NCI-H1436 treated with DMSO at 0.1 percent for 48 hours (cell line): Measurements from ENCODE around the gene XRCC5.

Experiments
- DNase-seq: peaks from one replicate; lab custom pipeline; 2025; lab: John Stamatoyannopoulos, UW

XRCC5 gene

DNA sequence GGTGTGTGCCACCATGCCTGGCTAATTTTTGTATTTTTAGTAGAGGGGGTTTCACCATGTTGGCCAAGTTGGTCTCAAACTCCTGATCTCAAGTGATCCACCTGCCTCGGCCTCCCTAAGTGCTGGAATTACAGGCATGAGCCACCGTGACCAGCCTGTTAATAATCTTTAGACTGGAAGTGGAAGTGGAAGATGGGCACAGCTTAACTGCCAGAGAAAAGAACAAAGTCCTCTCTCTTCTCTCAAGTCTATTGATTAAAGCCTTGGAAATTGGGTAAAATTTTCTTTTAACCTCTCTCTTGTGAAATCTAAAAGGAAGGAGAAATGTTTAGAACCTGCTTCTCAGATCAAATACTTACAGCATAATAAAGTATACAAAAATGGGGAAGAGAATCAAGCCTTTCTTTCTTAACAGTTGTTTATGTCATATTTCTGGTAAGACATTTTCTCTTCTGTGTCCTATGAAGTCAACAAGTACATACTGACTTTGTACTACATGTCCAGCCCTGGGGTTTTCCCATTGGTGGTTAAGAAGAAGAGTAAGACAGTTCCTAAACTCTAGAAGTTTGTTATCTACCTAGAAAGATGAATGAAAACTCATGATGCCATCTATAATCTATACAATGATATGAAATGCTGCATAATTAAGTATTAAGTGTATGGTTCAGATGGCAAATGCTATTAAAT, 22.8 kb upstream of the XRCC5 start:
- DNase-seq: no peak

- no peak for DNase-seq
Observed at GRCh38 chr2:216090369-216090786, 18.8 kb upstream of the XRCC5 start.

DNA sequence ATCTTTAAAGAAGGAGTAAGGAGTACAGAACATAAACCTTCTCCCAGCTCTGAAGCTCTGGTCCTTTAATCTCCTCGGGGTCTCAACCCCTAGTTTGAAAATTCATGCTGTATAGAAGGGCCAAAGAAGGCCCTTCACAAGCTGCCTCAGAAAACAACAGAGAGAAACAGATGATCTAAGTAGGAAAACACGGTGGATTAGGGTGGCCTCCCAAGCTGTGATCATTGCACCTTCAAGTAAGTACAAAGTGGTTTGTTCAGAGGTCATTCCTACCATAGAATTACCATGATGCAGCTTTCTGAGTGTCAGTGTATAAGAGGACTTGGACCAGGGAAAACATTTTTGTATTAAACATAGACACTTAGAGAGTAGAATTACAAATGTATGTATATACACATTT, 16.5 kb upstream of the XRCC5 start:
- no peak for DNase-seq

- DNase-seq: no peak
Observed at GRCh38 chr2:216094701-216095100, 14.4 kb upstream of the XRCC5 start.

DNA sequence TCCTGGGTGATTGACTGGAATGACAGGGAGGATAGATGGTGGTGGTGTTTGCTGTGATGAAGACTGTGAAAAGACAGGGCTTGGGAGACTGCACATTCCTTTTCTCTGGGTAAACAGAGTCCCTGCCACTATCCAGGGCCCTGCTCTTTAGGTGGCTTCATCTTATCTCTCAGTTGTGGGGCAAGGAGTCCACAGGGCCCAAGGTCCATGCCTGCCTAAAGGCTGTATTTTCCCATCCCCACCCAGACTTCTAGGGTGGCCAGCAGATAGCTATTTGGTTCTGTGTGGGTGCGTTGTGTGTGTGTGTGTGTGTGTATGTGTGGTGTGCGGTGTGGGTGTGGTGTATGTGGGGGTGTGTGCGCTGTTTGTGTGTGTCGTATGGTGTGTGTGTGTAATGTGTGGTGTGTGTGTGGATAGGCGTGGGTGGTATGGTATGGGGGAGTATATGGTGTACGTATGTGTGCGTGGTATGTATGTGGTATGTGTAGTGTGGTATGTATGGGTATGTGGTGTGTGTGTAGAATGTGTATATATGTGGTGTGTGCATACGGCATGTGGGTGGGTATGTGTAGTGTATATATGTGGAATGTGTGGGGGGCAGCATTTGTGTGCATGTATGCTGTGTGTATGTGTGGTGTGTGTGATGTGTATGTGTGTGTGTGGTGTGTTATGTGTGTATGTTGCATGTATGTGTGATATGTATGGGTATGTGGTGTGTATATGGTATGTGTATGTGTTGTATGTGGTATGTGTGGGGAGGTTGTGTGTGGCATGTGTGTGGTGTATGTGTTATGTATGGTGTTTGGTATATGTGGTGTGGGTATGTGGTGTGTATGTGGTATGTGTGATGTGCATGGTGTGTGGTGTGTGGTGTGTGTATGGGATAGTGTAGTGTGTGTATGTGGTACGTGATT, 10.5 kb upstream of the XRCC5 start:
- no peak for DNase-seq

DNA sequence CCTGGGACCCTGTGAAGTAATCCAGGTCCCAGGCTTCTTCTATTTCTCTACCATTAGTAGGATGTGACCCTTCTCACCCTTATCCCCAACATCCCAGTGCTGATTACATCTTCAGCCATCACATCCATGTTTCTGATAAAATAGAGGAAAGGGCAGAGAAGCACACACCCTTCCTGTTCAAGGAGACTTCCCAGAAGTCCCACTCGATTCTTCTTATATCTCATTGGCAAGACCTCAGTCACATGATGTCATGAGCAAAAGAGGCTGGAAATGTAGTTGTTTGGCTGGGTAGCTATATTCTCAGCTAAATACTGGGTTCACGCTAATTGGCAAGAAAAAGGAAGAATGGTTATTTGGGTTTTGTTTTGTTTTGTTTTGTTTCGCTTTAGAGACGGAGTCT, 8.0 kb upstream of the XRCC5 start:
- no peak for DNase-seq

GRCh38 chr2:216103213-216103612, 5.9 kb upstream of the XRCC5 start:
- no peak for DNase-seq

- DNase-seq: no peak
Observed at GRCh38 chr2:216104691-216105090, 4.5 kb upstream of the XRCC5 start.

DNA sequence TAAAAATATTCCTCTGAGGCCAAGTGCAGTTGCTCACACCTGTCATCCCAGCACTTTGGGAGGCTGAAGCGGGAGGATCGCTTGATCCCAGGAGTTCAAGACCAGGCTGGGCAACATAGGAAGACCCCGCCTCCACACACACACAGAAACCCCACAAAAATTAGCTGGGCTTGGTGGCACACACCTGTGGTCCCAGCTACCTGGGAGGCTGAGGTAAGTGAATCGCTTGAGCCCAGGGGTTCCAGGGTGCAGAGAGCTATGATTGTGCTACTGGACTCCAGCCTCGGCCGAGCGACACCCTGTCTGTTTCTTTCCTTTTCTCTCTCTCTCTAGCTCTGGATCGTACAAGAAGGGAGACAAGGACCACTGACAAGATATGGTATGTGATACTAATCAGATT, 1.8 kb upstream of the XRCC5 start:
- DNase-seq: no peak

- DNase-seq: no peak
Observed at GRCh38 chr2:216107760-216108159, 1.4 kb upstream of the XRCC5 start.

- DNase-seq: no peak
Observed at GRCh38 chr2:216108310-216108966, 710 bp upstream of the XRCC5 start.

GRCh38 chr2:216109962-216110614, 940 bp downstream of the XRCC5 start:
- no peak for DNase-seq

DNA sequence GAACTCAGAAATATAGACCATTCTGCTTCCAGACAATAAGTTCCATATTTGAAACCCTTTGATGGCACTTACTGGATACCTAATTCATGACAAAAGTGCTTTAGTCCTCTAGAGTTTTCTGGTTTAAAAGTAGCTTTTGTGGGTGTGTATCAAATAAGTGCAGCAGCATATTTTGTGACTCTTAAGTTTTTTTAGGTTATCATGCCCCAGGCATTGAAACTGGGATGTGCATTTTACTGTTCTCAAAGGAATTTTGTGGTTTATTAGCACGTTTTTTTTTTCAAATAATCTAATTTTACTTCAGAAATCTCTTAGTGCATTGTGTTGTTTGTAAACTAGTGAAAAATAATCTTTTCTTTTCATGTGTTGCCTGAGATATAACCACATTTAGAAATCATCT, 1.5 kb downstream of the XRCC5 start:
- no peak for DNase-seq

GRCh38 chr2:216111122-216111521, 2.0 kb downstream of the XRCC5 start:
- DNase-seq: no peak

GRCh38 chr2:216112926-216113325, 3.8 kb downstream of the XRCC5 start:
- DNase-seq: no peak

GRCh38 chr2:216113572-216113971, 4.4 kb downstream of the XRCC5 start:
- DNase-seq: no peak

DNA sequence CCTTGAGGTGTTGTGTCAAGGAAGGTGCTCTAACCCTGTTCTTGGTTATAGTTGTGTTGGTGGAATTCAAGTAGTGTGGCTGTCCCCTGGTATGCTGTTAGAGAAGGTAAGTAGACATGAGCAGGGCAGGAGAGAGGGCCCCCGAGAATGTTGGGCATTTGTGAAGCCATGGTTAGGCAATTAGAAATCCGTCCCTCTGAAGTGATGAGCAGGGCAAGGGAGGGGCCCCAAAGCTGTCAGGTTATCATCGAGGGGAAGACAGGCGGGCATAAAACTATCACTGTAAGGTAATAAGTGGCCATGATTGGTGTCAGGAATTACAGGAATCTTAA, 5.2 kb downstream of the XRCC5 start:
- no peak for DNase-seq

- peak; percentile 97 for DNase-seq
Observed at GRCh38 chr2:216114714-216115531, 5.8 kb downstream of the XRCC5 start.

GRCh38 chr2:216116418-216116817, 7.3 kb downstream of the XRCC5 start:
- no peak for DNase-seq

DNA sequence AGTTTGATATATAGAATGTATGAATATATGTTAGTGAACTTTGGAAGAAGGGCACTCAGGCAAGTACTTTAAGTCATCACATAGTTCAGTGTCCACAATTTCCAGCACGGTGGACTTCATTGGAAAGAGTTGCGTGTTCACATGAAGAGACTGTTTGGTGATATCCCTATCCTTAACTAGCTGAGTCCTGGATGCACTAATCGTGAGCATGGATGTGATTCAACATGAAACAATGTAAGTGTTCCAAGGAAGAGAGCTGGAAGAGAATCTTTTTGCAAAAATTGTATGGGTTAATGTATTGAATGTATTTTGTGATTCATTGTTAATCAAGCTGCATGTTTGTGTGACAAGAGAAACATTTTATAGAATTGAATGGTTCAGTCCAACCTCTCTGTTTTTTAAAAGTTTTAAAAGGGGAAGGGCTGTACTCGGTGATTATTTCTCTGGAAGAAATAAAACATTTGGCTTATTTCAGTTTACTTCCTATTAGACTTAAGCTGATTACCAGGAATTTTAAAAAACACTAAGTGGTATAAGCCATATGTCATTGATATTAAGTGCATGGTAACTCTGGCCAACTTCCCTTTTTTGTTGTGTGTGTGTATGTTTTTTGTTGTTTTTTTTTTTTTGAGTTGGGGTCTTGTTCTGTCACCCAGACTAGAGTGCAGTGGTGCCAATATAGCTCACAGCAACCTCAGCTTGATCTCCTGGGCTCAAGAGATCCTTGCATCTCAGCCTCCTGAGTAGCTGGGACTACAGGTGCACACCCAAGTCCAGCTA, 8.6 kb downstream of the XRCC5 start:
- DNase-seq: no peak

GRCh38 chr2:216118474-216118873, 9.3 kb downstream of the XRCC5 start:
- no peak for DNase-seq
